Calu3 (cell line): Measurements from ENCODE around the gene CCDC192. TPM values are rescaled to one million over a fixed set of nuclear protein-coding genes. Genes with fewer than 3 reads are reported as not detected.

Experiments used
- BruUV-seq: library from RNA; stranded (reverse); fragments of 400-500 nt; replicated peaks from 2 replicates; lab custom pipeline; 2021; lab: Mats Ljungman, UMichigan
- CTCF ChIA-PET: fragments of 300-600 bp; sonication (Branson Sonifier 250); formaldehyde crosslinking; loops from one replicate; lab custom pipeline; 2022; ENCODE audit warnings: antibody characterized with exemption; lab: Charles Lee
- DNase-seq: peaks from one replicate; pipeline ENCODE4 v3.0.0; 2022
- H3K27ac Mint-ChIP-seq: one replicate; pipeline ENCODE4 v1.8.0; 2022; ENCODE audit warnings: mixed read lengths; ENCODE audit not compliant: unreplicated experiment
- H3K27me3 Mint-ChIP-seq: one replicate; pipeline ENCODE4 v1.8.0; 2022; ENCODE audit warnings: mixed read lengths; ENCODE audit not compliant: unreplicated experiment
- H3K36me3 Mint-ChIP-seq: one replicate; pipeline ENCODE4 v1.8.0; 2022; ENCODE audit warnings: mild to moderate bottlenecking, moderate library complexity, mixed read lengths; ENCODE audit not compliant: insufficient read depth, unreplicated experiment
- H3K4me1 Mint-ChIP-seq: one replicate; pipeline ENCODE4 v1.8.0; 2022; ENCODE audit warnings: mild to moderate bottlenecking, low read depth, mixed read lengths; ENCODE audit not compliant: unreplicated experiment
- H3K4me3 Mint-ChIP-seq: one replicate; pipeline ENCODE4 v1.8.0; 2022; ENCODE audit warnings: mild to moderate bottlenecking, low read depth, moderate library complexity, mixed read lengths; ENCODE audit not compliant: unreplicated experiment
- H3K9me3 Mint-ChIP-seq: one replicate; pipeline ENCODE4 v1.8.0; 2022; ENCODE audit warnings: low read depth, mixed read lengths; ENCODE audit not compliant: unreplicated experiment
- CTCF ChIP-seq: fragments of 200-600 bp; IDR thresholded peaks from one replicate; pipeline ENCODE4 v1.8.0; 2022; ENCODE audit warnings: antibody characterized with exemption; ENCODE audit not compliant: unreplicated experiment
- intact Hi-C: fragments of 100-400 bp; cut with micrococcal nuclease; formaldehyde crosslinking; loops from one replicate; pipeline ENCODE4 v1.10.0; 2022; ENCODE audit not compliant: unreplicated experiment
- total RNA-seq: library from RNA; stranded (reverse); gene quantifications from 2 replicates; pipeline ENCODE4 v1.2.3, GENCODE V29; 2022

CCDC192 gene
- total RNA-seq, 1 experiment from 2014 or later = 2.5 TPM

- H3K9me3 Mint-ChIP-seq = peaks cover 4% of the 10 kb centered on the region
- CTCF ChIA-PET = no interaction called here
- DNase-seq = no peak
- TF ChIP-seq CTCF = no peak
- no TSS peak for BruUV-seq
- no peak overlapping the region for H3K27ac Mint-ChIP-seq
- peaks cover 19% of the 10 kb centered on the region for H3K4me1 Mint-ChIP-seq
- H3K36me3 Mint-ChIP-seq = peaks cover 4% of the 10 kb centered on the region
- intact Hi-C loops = no loop called here
- no peaks in the 10 kb centered on the region for H3K27me3 Mint-ChIP-seq
- H3K4me3 Mint-ChIP-seq = no peak overlapping the region
Observed at GRCh38 chr5:127851964-127852363, 148.8 kb downstream of the CCDC192 start.

- Mint-ChIP-seq H3K9me3 (peaks cover 4% of the 10 kb centered on the region), H3K4me1 (peaks cover 34% of the 10 kb centered on the region), H3K4me3 (no peak overlapping the region), H3K36me3 (no peaks in the 10 kb centered on the region), H3K27me3 (no peaks in the 10 kb centered on the region), H3K27ac (no peak overlapping the region)
- BruUV-seq = no TSS peak
- intact Hi-C loops = no loop called here
- no peak for TF ChIP-seq CTCF
- DNase-seq = no peak
- CTCF ChIA-PET = no interaction called here
Observed at GRCh38 chr5:127854520-127854919, 151.3 kb downstream of the CCDC192 start.

GRCh38 chr5:127856292-127856691, 153.1 kb downstream of the CCDC192 start:
- H3K9me3 Mint-ChIP-seq = peaks cover 4% of the 10 kb centered on the region
- H3K4me3 Mint-ChIP-seq = no peak overlapping the region
- no peak for DNase-seq
- TF ChIP-seq CTCF = no peak
- intact Hi-C loops = no loop called here
- no peaks in the 10 kb centered on the region for H3K27me3 Mint-ChIP-seq
- H3K27ac Mint-ChIP-seq = peak overlapping the region; percentile 27
- CTCF ChIA-PET = interaction anchor here (0.6 to 2.2 kb wide), 9 partner anchors 10 to 98 kb away, joined by 3 to 21 read pairs (median 4); no protein-coding TSS in a partner anchor
- peaks cover 39% of the 10 kb centered on the region for H3K4me1 Mint-ChIP-seq
- BruUV-seq = no TSS peak
- H3K36me3 Mint-ChIP-seq = no peaks in the 10 kb centered on the region

GRCh38 chr5:127858116-127858784, 155.1 kb downstream of the CCDC192 start:
- CTCF ChIA-PET = interaction anchor here (0.6 to 1.5 kb wide), 6 partner anchors 9 to 153 kb away, joined by 3 to 10 read pairs (median 4); no protein-coding TSS in a partner anchor
- H3K36me3 Mint-ChIP-seq = no peaks in the 10 kb centered on the region
- peak overlapping the region; percentile 46 for H3K27ac Mint-ChIP-seq
- no peak for DNase-seq
- no peaks in the 10 kb centered on the region for H3K27me3 Mint-ChIP-seq
- no TSS peak for BruUV-seq
- intact Hi-C loops = no loop called here
- no peak for TF ChIP-seq CTCF
- H3K9me3 Mint-ChIP-seq = peaks cover 4% of the 10 kb centered on the region
- no peak overlapping the region for H3K4me3 Mint-ChIP-seq
- H3K4me1 Mint-ChIP-seq = peaks cover 43% of the 10 kb centered on the region
